SK-N-MC (cell line): Measurements from ENCODE around the gene KCNH5.

ENCODE experiments used
- EZH2 ChIP-seq: fragments of 200-600 bp; sonication (generic); IDR thresholded peaks from one replicate; pipeline ENCODE4 v1.6.1; 2017; ENCODE audit warnings: antibody characterized with exemption
- POLR2AphosphoS5 ChIP-seq: IDR thresholded peaks from 2 replicates; pipeline ENCODE4 v1.6.1; 2012; ENCODE audit warnings: mild to moderate bottlenecking, low read depth, low read length, borderline replicate concordance

GRCh38 chr14:62759796-62760195, 285.5 kb downstream of the KCNH5 start:
- TF ChIP-seq EZH2 (no peak), POLR2AphosphoS5 (no peak)
